HepG2 (cell line): Measurements from ENCODE around the gene PCTP. TPM values are rescaled to one million over a fixed set of nuclear protein-coding genes. Genes with fewer than 3 reads are reported as not detected.

Source experiments
- ATAC-seq: fragments of 200-7000 bp; cut with Tn5 transposase; 3 replicates; pipeline ENCODE4 v1.9.1; 2020; ENCODE audit warnings: mild to moderate bottlenecking, moderate library complexity
- BruUV-seq: library from RNA; stranded (reverse); fragments of 400-500 nt; replicated peaks from 2 replicates; lab custom pipeline; 2021; lab: Mats Ljungman, UMichigan
- CTCF ChIA-PET: fragments of 300-600 bp; formaldehyde crosslinking; extraction: SDS; loops from one replicate; lab custom pipeline; 2021; ENCODE audit warnings: low total read pairs, inconsistent platforms, low intra/inter-chr PET ratio; lab: Yijun Ruan, JAX
- POLR2A ChIA-PET: fragments of 350-600 bp; sonication (Branson Sonifier 250); formaldehyde crosslinking; loops from one replicate; lab custom pipeline; 2020; ENCODE audit warnings: antibody characterized with exemption, inconsistent platforms; lab: Yijun Ruan, JAX
- DNase-seq: peaks from one replicate; pipeline ENCODE4 v3.0.0-alpha.2; 2015; ENCODE audit warnings: low spot score
- FAIRE-seq: peaks from 3 replicates; lab custom pipeline; 2011; peaks lifted over from hg19 to GRCh38; lab: Jason Lieb, UNC
- H2AFZ ChIP-seq: one replicate; pipeline ENCODE4 v1.6.1; 2011; ENCODE audit warnings: low read length, inconsistent platforms
- H3K27ac ChIP-seq: fragments of 300-600 bp; 3 replicates; pipeline ENCODE4 v1.8.0; 2011; ENCODE audit warnings: mixed run types, mild to moderate bottlenecking, mixed read lengths, low read length, inconsistent platforms; ENCODE audit not compliant: insufficient read depth; ENCODE audit errors: extremely low read length
- H3K27me3 ChIP-seq, 2 experiments: fragments of 200-600 bp in 1 of 2; 2 replicates in 1 of 2; 3 replicates in 1 of 2; pipeline versions ENCODE4 v1.6.0 to v1.8.0; 2011; ENCODE audit warnings: low read length in 2 of 2, mild to moderate bottlenecking in 2 of 2, moderate library complexity in 2 of 2, inconsistent platforms in 1 of 2; ENCODE audit not compliant: insufficient read depth in 2 of 2, control insufficient read depth in 1 of 2
- H3K36me3 ChIP-seq, 2 experiments: fragments of 200-600 bp in 1 of 2; replicated peaks in 1 of 2; 2 replicates in 1 of 2; 3 replicates in 1 of 2; pipeline versions ENCODE4 v1.5.1 to v1.8.0; 2011; ENCODE audit warnings: low read length in 2 of 2, inconsistent platforms in 1 of 2; ENCODE audit not compliant: insufficient read depth in 2 of 2, control insufficient read depth in 1 of 2
- H3K4me1 ChIP-seq: 2 replicates; pipeline ENCODE4 v1.5.1; 2012; ENCODE audit warnings: low read length, inconsistent platforms; ENCODE audit not compliant: insufficient read depth
- H3K4me2 ChIP-seq: 2 replicates; pipeline ENCODE4 v1.6.0; 2011; ENCODE audit warnings: low read depth, low read length, inconsistent platforms
- H3K4me3 ChIP-seq, 3 experiments: fragments of 200-600 bp in 1 of 3; sonication (generic), shearing (Covaris generic) in 1 of 3; replicated peaks in 1 of 3; 2 replicates each; pipeline ENCODE4 v1.5.1; 2011 to 2016; ENCODE audit warnings: low read length in 3 of 3, inconsistent platforms in 2 of 3, low read depth in 2 of 3, mild to moderate bottlenecking in 2 of 3, control low read depth in 1 of 3, mixed read lengths in 1 of 3; ENCODE audit not compliant: insufficient read depth in 1 of 3
- H3K79me2 ChIP-seq: one replicate; pipeline ENCODE4 v1.6.1; 2011; ENCODE audit warnings: low read length, inconsistent platforms; ENCODE audit not compliant: insufficient read depth
- H3K9ac ChIP-seq: 2 replicates; pipeline ENCODE4 v1.6.0; 2011; ENCODE audit warnings: mild to moderate bottlenecking, low read depth, low read length, inconsistent platforms; ENCODE audit not compliant: insufficient read depth
- H3K9me3 ChIP-seq: 2 replicates; pipeline ENCODE4 v1.5.1; 2012; ENCODE audit warnings: mild to moderate bottlenecking, low read length
- H4K20me1 ChIP-seq: 2 replicates; pipeline ENCODE4 v1.6.0; 2011; ENCODE audit warnings: inconsistent platforms, mild to moderate bottlenecking, low read length, moderate library complexity; ENCODE audit not compliant: insufficient read depth
- FOXM1 ChIP-seq: sonication (generic); formaldehyde crosslinking; IDR thresholded peaks from 2 replicates; pipeline ENCODE4 v1.5.0; 2020; ENCODE audit warnings: missing genetic modification reagents
- GATAD1 ChIP-seq: IDR thresholded peaks from 2 replicates; pipeline ENCODE4 v1.6.1; 2016; ENCODE audit warnings: missing genetic modification reagents, missing compliant biosample characterization
- NFRKB ChIP-seq: fragments of 450-650 bp; IDR thresholded peaks from 2 replicates; pipeline ENCODE4 v1.6.1; 2017
- RFX3 ChIP-seq: IDR thresholded peaks from 2 replicates; pipeline ENCODE4 v1.6.1; 2016; ENCODE audit warnings: missing biosample characterization, missing genetic modification reagents
- SAFB2 ChIP-seq: sonication (generic); formaldehyde crosslinking; IDR thresholded peaks from 2 replicates; pipeline ENCODE4 v1.5.1; 2020; ENCODE audit warnings: missing genetic modification reagents, low read depth, mild to moderate bottlenecking, borderline replicate concordance
- SALL1 ChIP-seq: sonication (generic); formaldehyde crosslinking; IDR thresholded peaks from 2 replicates; pipeline ENCODE4 v1.8.0; 2022; ENCODE audit warnings: mild to moderate bottlenecking, missing genetic modification reagents
- SOX5 ChIP-seq: IDR thresholded peaks from 2 replicates; pipeline ENCODE4 v1.6.1; 2016; ENCODE audit warnings: borderline replicate concordance
- TEAD2 ChIP-seq: sonication (generic); formaldehyde crosslinking; IDR thresholded peaks from 2 replicates; pipeline ENCODE4 v1.9.0; 2021; ENCODE audit warnings: missing genetic modification reagents
- TP53 ChIP-seq: sonication (generic); formaldehyde crosslinking; conservative IDR thresholded peaks from 2 replicates; pipeline ENCODE4 v1.4.0; 2020; ENCODE audit warnings: missing genetic modification reagents
- WIZ ChIP-seq: sonication (generic); formaldehyde crosslinking; IDR thresholded peaks from 2 replicates; pipeline ENCODE4 v1.5.1; 2020; ENCODE audit warnings: mild to moderate bottlenecking, missing genetic modification reagents
- ZIK1 ChIP-seq: sonication (generic); formaldehyde crosslinking; IDR thresholded peaks from 2 replicates; pipeline ENCODE4 v1.5.0; 2020; ENCODE audit warnings: mild to moderate bottlenecking, low read depth, missing genetic modification reagents, borderline replicate concordance
- ZNF253 ChIP-seq: sonication (generic); formaldehyde crosslinking; IDR thresholded peaks from 2 replicates; pipeline ENCODE4 v1.8.0; 2022; ENCODE audit warnings: mild to moderate bottlenecking, missing genetic modification reagents, borderline replicate concordance
- ZNF333 ChIP-seq: sonication (generic); formaldehyde crosslinking; IDR thresholded peaks from 2 replicates; pipeline ENCODE4 v1.4.0; 2020; ENCODE audit warnings: mild to moderate bottlenecking, missing genetic modification reagents, borderline replicate concordance
- ZNF430 ChIP-seq: sonication (generic); formaldehyde crosslinking; IDR thresholded peaks from 2 replicates; pipeline ENCODE4 v1.9.0; 2021; ENCODE audit warnings: mild to moderate bottlenecking, missing genetic modification reagents
- ZNF567 ChIP-seq: sonication (generic); formaldehyde crosslinking; IDR thresholded peaks from 2 replicates; pipeline ENCODE4 v1.8.1; 2023; ENCODE audit warnings: mild to moderate bottlenecking, missing genetic modification reagents, borderline replicate concordance
- ZNF746 ChIP-seq: sonication (generic); formaldehyde crosslinking; IDR thresholded peaks from 2 replicates; pipeline ENCODE4 v1.8.0; 2022; ENCODE audit warnings: mild to moderate bottlenecking, missing genetic modification reagents
- WGBS: methylation state at CpG from one replicate; pipeline ENCODE4 v1.1.6; 2017; ENCODE audit warnings: low lambda C conversion rate; 5-methylcytosine and 5-hydroxymethylcytosine counted together
- in situ Hi-C: cut with HindIII; loops from 2 replicates; pipeline ENCODE4 v1.10.0; 2017; ENCODE audit warnings: low pct_unique_long_range_greater_than_20kb; ENCODE audit not compliant: extremely low pct_ligation_motif_present
- intact Hi-C: fragments of 100-400 bp; cut with micrococcal nuclease; formaldehyde crosslinking; loops from one replicate; pipeline ENCODE4 v1.10.0; 2022; ENCODE audit not compliant: unreplicated experiment
- polyA plus RNA-seq, 8 experiments: library from polyadenylated mRNA; depleted of rRNA in 3 of 8; stranded (reverse) in 7 of 8; unstranded in 1 of 8; fragments of >200 nt; fragmentation: Illumina TruSeq in 4 of 8; extraction: Trizol in 4 of 8; gene quantifications; 2 replicates each; pipeline versions ENCODE4 v1.2.1 to v1.2.3, GENCODE V29; 2011 to 2016; ENCODE audit warnings: low read depth in 4 of 8, missing spikeins in 1 of 8, mixed read lengths in 1 of 8; ENCODE audit not compliant: insufficient read depth in 1 of 8
- total RNA-seq, 5 experiments: library from RNA; depleted of rRNA; stranded (reverse); fragments of >200 nt; fragmentation: Illumina TruSeq; extraction: Trizol; gene quantifications; 2 replicates each; pipeline ENCODE4 v1.2.3, GENCODE V29; 2016; ENCODE audit warnings: low read depth in 1 of 5
- TF ChIP-seq, protein P1 (sequence below): sonication (generic); formaldehyde crosslinking; IDR thresholded peaks from 2 replicates; pipeline ENCODE4 v1.8.1; 2023; ENCODE audit warnings: mild to moderate bottlenecking, missing genetic modification reagents
- TF ChIP-seq, protein P2 (sequence below): sonication (generic); formaldehyde crosslinking; IDR thresholded peaks from 2 replicates; pipeline ENCODE4 v1.5.0; 2020; ENCODE audit warnings: missing genetic modification reagents
- TF ChIP-seq, protein P3 (sequence below): IDR thresholded peaks from 2 replicates; pipeline ENCODE4 v1.6.1; 2012; ENCODE audit warnings: low read length, improper control_type of control experiment

The PCTP gene
- total and polyA plus RNA-seq, 2 of the 13 experiments (the other 11 are each of a cell fraction or from before 2014, with no cell fraction given), result 37.1 to 50.7 TPM

DNA sequence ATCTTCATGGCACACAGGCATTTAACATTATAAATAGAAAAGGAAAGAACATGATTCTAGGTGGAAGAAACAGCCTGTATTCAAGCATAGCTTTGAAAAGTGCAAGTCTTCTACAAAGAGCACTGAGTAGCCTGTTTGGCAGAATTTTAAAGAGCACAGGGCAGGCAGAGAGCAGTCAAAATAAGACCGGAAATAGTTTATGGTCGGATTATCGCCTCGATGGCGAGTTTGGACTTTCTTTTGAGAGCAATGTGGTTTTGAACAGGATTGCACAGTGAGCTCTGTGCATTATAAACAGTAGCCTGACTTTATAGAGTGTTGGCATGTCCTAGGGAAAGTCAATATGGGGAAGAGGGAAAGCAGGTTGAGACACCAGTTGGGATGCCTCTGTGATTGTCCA, 22.0 kb upstream of the PCTP start:
- no peak for ATAC-seq
- peaks cover 0 to 17% of the 10 kb centered on the region in 2 experiments; a peak in 2 of 5 replicates for H3K27me3 ChIP-seq

More for the DNA sequence above, 22.0 kb upstream of the PCTP start:
- H3K4me3 ChIP-seq, result no peak overlapping the region
- BruUV-seq, result no TSS peak
- H3K79me2 ChIP-seq, result no peaks in the 10 kb centered on the region
- H3K4me2 ChIP-seq, result no peak overlapping the region
- H3K4me1 ChIP-seq, result peaks cover 6% of the 10 kb centered on the region; the same call in 1 of the 2 replicates
- no peaks in the 10 kb centered on the region for H3K36me3 ChIP-seq
- no peak for TF ChIP-seq FOXM1 (CRISPR knock-in tag)
- TF ChIP-seq NFRKB, result no peak
- no peak for TF ChIP-seq TP53 (CRISPR knock-in tag)
- TF ChIP-seq, protein P1, sequence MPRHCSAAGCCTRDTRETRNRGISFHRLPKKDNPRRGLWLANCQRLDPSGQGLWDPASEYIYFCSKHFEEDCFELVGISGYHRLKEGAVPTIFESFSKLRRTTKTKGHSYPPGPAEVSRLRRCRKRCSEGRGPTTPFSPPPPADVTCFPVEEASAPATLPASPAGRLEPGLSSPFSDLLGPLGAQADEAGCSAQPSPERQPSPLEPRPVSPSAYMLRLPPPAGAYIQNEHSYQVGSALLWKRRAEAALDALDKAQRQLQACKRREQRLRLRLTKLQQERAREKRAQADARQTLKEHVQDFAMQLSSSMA (CRISPR knock-in tag), result no peak
- no peak for TF ChIP-seq WIZ
- TF ChIP-seq RFX3 (CRISPR knock-in tag), result no peak
- no peak for TF ChIP-seq SALL1
- no peak for TF ChIP-seq ZNF253
- TF ChIP-seq ZNF430 (CRISPR knock-in tag), result no peak
- no peak for TF ChIP-seq SAFB2 (CRISPR knock-in tag)
- TF ChIP-seq, protein P2, sequence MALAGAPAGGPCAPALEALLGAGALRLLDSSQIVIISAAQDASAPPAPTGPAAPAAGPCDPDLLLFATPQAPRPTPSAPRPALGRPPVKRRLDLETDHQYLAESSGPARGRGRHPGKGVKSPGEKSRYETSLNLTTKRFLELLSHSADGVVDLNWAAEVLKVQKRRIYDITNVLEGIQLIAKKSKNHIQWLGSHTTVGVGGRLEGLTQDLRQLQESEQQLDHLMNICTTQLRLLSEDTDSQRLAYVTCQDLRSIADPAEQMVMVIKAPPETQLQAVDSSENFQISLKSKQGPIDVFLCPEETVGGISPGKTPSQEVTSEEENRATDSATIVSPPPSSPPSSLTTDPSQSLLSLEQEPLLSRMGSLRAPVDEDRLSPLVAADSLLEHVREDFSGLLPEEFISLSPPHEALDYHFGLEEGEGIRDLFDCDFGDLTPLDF (CRISPR knock-in tag), result no peak
- TF ChIP-seq, protein P3, sequence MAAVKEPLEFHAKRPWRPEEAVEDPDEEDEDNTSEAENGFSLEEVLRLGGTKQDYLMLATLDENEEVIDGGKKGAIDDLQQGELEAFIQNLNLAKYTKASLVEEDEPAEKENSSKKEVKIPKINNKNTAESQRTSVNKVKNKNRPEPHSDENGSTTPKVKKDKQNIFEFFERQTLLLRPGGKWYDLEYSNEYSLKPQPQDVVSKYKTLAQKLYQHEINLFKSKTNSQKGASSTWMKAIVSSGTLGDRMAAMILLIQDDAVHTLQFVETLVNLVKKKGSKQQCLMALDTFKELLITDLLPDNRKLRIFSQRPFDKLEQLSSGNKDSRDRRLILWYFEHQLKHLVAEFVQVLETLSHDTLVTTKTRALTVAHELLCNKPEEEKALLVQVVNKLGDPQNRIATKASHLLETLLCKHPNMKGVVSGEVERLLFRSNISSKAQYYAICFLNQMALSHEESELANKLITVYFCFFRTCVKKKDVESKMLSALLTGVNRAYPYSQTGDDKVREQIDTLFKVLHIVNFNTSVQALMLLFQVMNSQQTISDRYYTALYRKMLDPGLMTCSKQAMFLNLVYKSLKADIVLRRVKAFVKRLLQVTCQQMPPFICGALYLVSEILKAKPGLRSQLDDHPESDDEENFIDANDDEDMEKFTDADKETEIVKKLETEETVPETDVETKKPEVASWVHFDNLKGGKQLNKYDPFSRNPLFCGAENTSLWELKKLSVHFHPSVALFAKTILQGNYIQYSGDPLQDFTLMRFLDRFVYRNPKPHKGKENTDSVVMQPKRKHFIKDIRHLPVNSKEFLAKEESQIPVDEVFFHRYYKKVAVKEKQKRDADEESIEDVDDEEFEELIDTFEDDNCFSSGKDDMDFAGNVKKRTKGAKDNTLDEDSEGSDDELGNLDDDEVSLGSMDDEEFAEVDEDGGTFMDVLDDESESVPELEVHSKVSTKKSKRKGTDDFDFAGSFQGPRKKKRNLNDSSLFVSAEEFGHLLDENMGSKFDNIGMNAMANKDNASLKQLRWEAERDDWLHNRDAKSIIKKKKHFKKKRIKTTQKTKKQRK, result no peak
- TF ChIP-seq GATAD1, result no peak
- no peak for TF ChIP-seq ZIK1 (CRISPR knock-in tag)
- TF ChIP-seq ZNF746 (CRISPR knock-in tag), result no peak
- TF ChIP-seq TEAD2 (CRISPR knock-in tag), result no peak
- no peak for TF ChIP-seq ZNF333 (CRISPR knock-in tag)
- TF ChIP-seq SOX5, result no peak
- TF ChIP-seq ZNF567 (CRISPR knock-in tag), result no peak
- POLR2A ChIA-PET, result interaction anchor here (1.4 kb wide), 1 partner anchor 22 kb away, joined by 4 read pairs; the partner anchor contains the start of gene PCTP
- no peaks in the 10 kb centered on the region for H3K9me3 ChIP-seq
- H2AFZ ChIP-seq, result no peak overlapping the region
- CTCF ChIA-PET, result no interaction called here
- H3K27ac ChIP-seq, result no peak overlapping the region
- 17% methylated on average over 5 of the region's 5 CpGs for WGBS
- intact Hi-C loops, result no loop called here
- no peak for FAIRE-seq
- H3K9ac ChIP-seq, result no peak overlapping the region
- in situ Hi-C loops, result no loop called here
- H4K20me1 ChIP-seq, result no peaks in the 10 kb centered on the region
- no peak for DNase-seq
